ENCODE results near the gene CLIP4.

- no peak for TF ChIP-seq GATA2 (IDR thresholded peaks at IDR 0.05; ENCODE audit: low read depth, low read length)
- no peak for TF ChIP-seq GATA3 (IDR thresholded peaks at IDR 0.05; ENCODE audit: low read depth, low read length)
Measured at GRCh38 chr2:29109246-29109645, 6.0 kb upstream of the CLIP4 start.

Measured in SH-SY5Y (cell line).